ENCODE data around the gene ARHGEF19.
"Not testable (repeated sequence)": the region's sequence is repeated elsewhere in the genome, so short reads cannot be mapped to it uniquely, and the experiment has no call there.

Gene ARHGEF19

GRCh38 chr1:16218674-16219071 is 6.2 kb upstream of the ARHGEF19 start:
- DNase-seq = no peak

DNA sequence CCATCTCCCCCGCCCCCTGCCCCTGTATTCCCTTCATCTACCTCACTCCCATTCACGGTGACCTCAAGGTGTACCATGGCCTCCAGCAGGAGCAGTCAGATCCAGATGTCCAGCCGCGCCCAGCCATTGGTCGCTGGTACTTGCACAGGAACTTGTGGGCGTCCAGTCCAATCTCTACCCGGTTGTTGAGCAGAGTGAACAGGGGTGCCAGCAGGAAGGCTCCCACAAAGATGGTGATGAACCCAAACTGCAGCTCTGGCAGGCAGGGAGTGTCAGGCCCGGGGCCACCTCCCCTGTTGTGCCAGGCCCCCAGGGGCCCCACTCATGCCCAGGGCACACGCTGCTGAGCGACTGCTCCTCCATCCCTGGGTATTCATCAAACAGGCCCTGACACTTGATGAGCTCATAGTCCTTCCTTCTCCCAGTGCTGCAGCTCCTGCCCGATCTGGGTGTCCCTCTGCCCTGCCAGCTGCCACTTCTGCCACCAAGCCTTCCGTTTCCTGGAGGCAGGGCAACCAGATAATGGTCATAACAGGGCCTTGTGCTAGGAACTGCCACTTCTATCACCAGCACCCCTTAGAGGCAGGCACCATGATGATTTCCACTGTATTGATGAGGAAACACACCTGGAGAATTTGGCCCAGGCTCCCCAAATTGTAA is 5.7 kb upstream of the ARHGEF19 start:
- DNase-seq = no peak

DNA sequence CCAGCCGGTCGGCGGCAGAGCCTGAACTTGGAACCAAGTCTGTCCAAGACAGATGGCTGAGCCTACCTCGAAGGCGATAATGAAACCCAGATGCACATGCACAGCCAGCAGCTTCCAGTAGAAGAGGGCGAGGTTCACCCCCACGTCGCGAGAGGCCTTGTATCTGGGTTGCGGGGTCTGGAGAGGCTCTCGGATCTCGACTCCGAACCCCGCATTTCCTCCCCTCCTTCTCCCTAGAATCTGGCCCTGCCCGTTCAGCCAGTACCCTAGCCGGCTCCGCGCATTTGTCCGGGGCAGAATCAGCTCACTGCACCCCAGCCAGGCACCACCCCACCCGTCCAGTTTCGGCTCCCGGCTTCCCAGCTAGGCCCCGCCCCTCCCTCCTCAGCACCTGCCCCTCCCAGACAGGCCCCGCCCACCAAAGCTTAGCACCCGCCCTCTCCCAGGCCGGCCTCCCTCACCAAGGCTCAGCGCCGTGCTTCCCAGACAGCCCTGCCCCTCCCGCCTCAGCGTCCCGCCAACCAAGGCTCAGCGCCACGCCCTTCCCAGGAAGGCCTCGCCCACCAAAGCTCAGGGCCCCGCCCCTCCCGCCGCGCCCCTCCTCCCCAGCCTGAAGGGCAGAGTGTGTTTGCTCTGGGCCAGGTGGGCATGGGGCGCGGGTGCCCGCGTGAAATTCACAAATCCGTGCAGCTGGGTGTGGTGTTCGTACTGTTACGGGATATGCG is 4.8 kb upstream of the ARHGEF19 start:
- peak; percentile 90 for DNase-seq

DNA sequence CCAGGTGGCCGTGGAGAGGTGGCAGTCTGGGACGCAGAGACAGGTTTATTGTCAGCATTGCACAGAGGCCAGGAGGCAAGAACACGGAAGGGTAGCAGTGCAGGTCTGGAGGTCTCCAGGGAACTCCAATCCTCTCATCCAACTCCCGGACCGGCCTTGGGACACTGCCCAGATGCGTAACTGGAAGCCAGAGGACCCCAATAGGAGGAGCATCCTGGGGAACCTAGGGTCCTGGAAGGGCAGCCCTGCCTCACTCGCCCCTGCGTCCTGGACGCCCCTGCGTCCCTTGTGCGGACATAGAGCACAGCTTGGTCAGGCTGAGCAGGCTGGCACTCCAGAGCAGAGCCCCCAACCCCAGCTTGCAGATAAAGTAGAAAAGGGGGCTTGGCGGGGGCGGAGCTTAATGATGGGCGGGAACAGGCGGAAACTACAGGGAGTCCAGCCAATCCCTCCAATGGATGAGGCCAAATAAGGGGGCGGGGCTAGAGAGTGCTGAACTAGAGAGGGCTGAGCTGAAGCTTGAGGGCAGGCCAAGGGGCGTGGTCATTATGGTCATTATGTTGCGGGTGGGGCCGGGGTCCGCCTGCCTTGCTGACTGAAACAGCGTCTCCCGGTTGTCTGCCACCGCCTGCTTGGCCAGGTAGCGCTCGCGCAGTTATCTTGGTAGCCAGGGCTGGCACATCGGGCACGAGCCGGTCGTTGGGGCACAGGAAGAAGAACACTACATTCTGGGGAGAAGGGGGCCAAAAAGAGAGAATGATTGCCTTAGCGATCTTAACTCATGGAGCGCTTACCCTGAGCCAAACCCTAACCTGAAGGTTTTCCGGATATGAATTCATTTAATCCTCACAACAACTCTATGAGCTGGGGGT is 3.7 kb upstream of the ARHGEF19 start:
- DNase-seq = peak in 1 of 2 donors; percentile 25

- not testable (repeated sequence) for DNase-seq
Observed at GRCh38 chr1:16215240-16215639, 2.8 kb upstream of the ARHGEF19 start.

- DNase-seq = not testable (repeated sequence)
Observed at GRCh38 chr1:16213544-16213943, 1.1 kb upstream of the ARHGEF19 start.

DNA sequence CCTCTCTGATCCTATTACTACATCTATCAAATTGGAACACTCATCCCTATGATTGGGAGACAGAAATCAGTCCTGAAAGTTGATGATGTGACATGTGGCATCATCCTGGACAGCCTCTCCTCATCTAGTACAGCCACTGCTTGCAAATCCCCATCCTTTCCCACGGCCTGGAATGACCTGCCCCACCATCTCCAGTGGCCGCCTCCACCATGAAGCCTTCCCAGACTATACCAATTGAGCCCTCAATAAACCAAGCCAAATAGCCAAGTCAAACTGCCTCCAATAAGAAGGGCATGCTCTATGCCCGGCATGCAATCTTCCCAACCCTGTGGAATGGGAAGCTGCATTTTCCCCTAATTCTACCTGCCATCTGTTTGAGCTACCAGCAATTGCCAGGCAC is 561 bp upstream of the ARHGEF19 start:
- DNase-seq = no peak

DNA sequence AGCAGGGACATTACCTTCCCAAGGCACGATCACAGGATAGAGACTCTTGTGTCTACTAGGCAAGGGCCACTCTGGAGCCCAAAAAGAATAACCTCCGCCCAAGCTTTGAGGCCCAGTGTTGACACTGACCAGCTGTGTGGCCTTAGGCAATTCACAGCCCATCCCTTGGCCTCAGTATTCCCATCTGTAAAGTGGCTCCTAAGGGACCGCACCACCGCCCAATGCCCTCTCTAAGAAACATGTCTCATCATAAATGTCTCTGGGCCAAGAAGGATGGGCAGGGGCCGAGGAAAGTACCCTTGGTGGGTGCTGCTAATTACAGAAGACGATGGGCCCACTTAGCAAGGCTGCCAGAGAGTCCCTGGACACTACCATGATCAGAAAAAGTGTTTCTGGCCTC is 628 bp downstream of the ARHGEF19 start:
- DNase-seq = no peak

GRCh38 chr1:16210581-16210980 is 1.9 kb downstream of the ARHGEF19 start:
- DNase-seq = no peak

DNA sequence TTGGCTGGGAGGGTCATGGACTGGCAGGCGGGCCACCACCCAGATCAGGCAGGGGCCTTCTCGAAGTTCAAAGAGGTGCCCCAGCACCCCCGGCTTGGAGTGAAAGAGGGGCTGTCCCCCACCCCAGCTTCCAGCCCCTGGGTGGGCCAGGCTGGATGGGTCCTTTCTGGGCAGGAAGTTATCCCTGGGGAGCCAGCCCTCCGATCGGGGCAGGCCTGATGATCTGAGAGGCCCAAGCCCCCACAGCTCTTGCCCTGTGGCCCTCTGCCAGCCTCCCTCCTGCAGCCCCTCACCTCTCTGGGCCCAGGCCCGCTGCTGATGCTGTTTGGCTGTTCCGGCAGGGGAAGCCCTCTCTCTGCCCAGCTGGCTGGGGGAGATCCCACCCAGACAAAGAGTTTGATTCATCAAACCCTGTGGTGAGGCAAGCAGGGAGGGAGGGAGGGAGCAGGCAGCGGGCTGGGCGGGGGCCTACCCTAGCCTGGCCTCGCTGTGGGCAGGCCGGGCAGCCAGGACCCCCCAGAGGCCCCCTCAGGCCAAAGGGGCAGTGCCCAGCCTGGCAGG is 2.5 kb downstream of the ARHGEF19 start:
- peak; percentile 14 to 43 for DNase-seq

- no peak for DNase-seq
Observed at GRCh38 chr1:16209132-16209846, 3.2 kb downstream of the ARHGEF19 start.

DNA sequence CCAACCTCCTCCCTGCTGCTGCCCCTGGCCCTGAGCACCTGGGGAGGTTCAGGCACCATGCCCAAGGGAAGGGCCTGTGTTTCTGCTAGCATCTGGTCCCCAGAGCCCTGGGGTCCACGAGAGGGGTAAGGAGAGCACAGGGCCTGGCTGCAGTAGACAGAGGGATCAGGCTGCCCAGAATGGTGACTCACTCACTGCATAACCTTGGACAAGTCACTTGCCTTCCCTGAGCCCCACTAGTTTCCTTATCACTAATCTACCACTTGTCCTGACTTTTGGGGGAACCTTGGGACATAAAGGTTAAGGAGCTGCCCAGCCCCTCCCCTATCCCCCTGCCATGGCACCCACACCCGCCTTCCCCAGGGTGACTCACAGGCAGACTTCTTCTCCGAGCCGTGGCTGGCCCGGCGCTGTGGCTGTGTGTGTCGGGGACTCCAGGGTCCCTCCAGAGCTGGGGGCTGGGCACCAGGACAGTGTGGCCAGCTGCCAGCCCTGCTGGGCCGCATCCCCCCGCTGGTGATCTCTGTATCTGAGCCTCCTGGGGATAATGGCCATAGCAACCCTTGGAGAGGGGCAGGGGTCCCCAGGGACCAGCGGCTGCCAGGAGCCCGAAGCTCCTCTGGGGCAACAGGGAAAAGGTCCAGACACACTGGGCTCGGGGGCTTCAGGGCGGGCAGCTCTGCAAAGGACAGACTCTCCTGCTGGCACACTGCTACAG is 4.0 kb downstream of the ARHGEF19 start:
- no peak for DNase-seq

DNA sequence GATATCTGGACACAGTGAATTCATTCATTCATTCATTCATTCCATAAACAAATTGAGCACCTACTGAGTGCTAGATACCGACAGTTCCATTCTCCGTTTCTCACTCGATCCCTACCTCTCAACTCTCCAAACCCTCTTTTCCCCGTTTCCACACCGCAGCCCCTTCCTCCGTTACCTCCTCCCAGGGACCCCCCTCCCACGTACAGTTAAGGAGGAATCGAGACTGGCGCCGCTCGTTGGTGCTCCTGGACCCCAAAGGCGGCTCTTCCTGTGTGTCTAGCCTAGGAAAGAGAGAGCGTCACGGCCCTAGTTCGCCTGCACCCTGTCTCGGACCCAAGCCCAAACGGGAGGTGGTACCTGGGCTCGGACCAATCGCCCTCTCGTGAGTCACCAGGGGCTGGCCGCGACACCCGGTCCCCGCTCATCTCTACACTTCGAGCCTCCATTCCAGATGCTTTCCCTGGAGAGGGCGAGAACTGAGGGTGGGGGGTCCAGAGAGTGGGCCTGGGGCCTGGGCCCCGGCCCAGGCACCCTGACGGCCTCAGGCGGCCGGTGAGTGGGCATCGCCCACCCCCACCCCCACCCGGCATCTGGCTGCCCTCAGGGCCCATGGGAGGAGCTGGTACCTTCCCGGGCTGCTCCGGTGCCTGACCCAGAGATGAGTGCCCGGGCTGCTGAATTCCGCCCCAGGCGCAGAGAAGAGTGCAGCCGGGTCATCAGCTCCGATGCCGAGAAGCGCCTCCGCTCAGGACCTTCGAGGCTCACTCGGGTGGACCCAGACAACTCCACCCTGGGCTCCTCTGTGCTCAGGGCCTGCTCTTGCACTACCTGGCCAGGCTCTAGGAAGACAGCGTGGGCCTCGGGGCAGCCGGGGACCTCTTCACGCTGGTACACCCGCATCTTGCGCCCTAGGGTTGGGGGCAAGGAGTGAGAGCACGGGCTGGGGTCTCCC is 4.9 kb downstream of the ARHGEF19 start:
- DNase-seq = no peak

- DNase-seq = peak; percentile 87 to 89
Observed at GRCh38 chr1:16206547-16207317, 5.7 kb downstream of the ARHGEF19 start.

GRCh38 chr1:16205891-16206546 is 6.4 kb downstream of the ARHGEF19 start:
- no peak for DNase-seq

GRCh38 chr1:16205334-16205671 is 7.1 kb downstream of the ARHGEF19 start:
- no peak for DNase-seq

DNA sequence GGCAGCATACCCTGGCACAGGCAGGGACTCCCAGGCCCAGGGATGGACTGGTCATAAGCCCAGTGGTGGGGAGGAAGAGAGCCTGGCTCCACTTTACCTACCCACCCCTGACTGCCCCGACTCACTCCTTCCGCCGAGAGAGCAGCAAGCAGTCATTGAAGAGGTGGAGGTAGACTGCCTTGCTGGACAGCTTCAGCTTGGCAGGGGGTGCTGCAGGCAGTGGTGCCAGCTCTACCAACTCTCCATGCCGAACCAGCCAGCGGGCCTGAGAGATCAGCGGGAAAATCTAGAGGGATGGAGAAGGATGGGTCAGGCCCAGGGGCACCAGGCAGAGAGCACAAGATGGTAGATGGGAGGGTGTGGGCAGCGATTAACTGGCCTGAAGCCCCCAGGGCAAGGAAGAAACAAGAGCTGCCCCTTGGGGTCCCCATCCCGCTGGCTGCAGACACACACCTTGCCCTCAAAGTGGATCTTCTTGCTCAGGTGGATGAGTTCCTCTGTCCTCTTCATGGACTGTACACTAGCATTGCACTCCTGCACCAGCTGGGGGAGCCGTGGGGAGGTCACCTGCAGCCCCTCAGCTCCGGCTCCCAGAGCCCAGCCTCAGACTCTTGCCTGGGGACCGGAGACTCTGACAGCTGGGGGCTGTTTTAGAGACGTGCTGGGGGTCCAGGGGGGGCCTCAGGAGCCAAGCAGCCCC is 7.7 kb downstream of the ARHGEF19 start:
- no peak for DNase-seq

DNA sequence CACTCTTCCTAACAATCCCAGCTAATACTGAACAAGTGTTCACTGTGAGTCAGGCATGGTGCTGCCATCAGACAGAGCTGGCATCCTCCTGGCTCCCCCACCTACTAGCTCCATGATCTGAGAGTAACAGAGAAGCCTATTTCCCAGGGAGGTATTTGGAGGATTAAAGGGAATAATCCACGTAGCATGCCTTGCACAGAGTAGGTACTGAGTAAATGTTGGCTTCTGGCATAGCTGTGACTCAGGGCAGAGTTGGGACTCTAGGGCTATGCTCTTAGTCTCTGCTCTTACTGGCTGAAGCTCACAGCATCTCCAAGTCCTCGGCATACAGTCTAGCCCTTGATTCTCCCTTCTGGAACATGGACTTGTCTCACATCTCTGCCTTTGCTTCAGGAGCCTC is 8.2 kb downstream of the ARHGEF19 start:
- DNase-seq = no peak

- no peak for DNase-seq
Observed at GRCh38 chr1:16203550-16203949, 8.9 kb downstream of the ARHGEF19 start.
